HG03442 (cell line): ENCODE results near the gene RAD51B.

Source experiments
- ATAC-seq: cut with Tn5 transposase; IDR thresholded peaks from one replicate; pipeline ENCODE4 v1.9.1; 2021; ENCODE audit warnings: mild to moderate bottlenecking, moderate library complexity; ENCODE audit not compliant: unreplicated experiment

RAD51B gene

DNA sequence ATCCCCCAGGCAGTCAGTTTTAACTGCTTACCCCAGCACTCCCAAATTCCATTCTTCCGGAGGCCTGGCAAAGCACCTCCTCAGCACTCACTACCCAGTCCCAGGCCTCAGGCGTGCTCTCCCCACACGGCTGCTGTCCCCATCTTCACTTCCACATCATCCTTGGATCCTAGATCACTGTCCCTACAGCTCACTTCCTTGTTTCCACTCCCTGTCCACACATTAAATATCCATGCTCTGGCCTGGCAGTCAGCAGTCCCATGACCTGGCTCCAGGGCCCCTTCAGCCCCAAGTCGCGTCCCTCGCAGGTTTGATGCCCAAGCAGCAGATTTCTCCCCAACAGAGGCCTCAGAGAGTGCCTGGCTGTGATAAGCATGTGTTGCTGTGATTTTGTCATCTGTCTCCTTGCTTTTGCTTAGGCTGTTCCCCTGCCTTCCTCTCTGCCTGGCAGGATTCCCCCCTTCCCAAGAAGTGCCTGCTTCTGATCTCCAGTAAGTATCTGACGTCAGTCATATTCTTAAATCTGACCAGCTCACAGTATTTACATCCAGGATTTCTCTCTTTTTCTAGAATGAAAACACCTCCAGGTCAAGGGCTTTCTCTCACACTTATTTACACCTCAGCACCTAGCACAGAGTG is 731.6 kb downstream of the RAD51B start:
- no peak for ATAC-seq

DNA sequence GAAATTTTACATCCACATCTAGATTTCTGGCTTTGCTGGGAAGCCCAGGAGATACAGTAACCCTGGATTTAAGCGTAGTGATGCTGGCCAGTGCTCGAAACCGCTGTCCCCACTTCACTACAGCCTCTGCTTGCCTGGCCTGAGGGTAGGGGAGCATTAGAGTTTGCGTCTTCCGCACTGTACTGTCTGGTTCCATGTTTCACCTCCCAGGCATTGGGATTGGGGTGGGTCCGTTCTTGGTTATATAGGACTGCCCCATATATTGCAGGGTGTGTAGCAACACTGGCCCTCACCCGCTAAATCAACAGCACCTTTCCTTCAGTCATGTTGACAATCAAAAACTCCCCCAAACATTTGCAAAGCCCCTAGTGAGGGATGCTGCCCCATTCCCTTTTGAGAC is 732.5 kb downstream of the RAD51B start:
- ATAC-seq = no peak

DNA sequence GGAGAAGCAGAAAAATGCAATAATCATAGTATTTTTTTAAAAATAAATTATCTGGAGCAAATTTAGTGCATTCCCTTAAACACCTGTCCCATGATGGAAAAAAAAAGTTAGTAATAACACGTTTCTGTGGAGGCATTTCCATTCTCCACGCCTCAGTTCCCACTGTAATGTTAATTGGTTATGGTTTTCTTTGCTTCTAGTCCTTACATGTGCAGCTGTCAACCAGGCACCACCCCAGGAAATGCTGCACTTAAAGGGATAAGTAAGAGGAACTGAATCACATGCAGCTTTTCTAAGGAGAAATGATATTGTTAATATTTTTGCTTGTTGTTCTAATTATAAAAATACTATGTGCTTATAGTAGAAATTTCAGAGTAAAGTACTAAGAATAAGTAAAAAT is 733.0 kb downstream of the RAD51B start:
- ATAC-seq = no peak

DNA sequence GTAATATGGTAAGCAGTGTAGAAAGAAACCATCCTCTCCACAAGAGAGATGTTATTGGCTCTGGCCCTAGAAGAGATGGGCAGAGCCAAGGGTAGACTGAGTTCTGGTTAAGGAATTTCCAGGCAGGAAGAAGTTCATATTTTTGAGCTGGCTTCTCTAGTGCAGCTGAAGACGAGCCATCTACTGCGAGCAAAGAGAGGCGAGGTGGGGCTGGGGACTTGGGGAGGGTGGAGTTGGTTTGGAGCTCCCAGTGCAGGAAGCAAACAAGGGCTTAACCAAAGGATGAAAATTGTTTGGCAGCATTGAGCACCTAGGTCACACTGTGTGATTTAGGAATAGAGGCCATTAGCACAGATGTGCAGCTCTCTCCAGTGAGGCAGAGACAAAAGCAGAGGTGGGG is 733.7 kb downstream of the RAD51B start:
- no peak for ATAC-seq

DNA sequence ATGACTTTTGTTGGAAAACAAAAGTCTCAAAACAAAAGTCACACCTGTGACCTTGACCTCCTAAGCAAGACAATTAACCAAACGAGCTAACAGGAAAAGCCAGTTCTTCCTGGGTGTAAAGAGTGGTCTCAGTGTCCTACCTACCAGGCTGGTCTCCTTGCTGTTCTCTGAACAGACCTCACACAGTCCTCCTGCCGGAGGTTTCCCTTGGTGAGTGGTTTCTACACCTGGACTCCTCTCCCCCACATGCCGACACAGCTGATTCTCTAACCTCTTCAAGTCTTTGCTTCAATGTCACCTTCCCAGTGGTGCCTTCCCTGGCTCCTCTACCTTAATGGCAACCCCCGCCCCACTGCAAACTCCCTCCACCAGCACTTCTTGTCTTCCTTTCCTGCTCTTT is 734.7 kb downstream of the RAD51B start:
- no peak for ATAC-seq

DNA sequence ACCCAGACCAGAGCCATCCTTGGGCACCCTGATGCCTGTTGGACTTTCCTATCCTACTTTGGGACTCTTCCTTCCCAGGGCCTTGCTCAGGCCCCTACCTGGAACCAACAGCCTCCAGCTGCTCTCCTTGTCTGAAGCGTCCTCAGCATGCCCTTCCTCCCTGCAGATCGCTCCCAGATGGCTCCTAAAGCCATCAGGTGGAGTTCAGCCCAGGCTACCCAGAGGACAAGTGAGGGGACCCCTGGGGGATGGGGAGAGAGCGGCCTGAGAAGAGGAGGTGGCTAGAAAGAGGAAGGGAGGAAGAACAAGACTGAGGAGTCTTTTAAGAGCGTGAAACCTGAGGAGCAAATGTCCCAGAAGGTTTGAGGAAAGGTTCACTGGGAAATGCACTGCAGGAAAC is 736.7 kb downstream of the RAD51B start:
- no peak for ATAC-seq

DNA sequence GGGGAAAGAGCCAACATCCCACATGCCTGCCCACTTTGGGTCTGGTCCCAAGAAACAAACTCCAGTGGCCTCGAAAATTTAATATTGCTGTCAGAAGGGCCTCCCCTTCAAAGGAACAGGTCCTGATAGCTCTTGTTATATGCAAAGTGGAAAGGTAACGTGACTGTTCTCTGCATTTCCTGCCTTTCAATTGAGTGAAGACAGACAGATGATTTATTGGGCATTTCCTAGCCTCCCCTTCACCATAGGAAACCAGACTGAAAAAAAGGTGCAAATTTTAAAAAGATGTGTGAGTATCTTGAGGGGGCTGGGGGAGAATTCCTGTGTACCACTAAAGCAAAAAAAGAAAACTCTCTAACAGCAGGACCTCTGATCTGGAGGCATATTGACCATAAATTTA is 738.1 kb downstream of the RAD51B start:
- no peak for ATAC-seq

DNA sequence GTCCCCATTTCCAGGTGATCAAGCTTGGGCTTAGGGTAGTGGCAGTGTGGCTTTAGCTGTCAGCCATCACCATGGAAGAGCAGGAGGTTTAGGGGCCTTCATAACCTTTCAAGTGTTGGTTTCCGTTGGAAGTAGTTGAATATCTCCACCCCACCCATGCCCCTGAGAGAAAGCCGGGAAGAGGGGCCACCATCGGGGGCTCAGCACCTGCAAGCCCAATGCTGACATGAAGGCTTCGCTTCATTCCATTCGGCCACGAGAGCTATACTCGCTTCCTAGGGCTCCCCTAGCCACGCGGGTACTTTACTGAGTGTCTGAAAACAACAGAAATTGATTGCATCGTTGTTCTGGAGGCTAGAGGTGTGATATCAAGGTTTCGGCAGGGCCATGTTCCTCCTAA is 738.5 kb downstream of the RAD51B start:
- no peak for ATAC-seq

DNA sequence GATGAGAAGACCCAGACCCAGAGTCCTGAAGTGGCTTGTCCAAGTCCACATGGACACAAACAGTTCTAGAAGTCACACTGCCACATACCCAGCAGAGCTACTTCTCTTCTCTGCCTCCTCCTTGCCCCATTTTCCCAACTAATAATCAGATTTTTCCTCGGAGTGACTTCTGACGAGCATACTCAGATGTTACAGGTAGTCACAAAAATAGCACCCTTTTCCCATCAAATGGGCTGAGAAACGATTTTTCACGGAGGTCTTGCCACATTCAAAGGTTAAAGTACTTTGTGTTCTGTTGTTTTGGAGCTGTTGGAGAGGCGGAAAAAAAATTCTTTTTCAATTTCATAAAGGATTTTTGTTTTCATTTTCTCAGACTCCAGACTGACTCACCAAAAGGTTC is 740.4 kb downstream of the RAD51B start:
- ATAC-seq = no peak

DNA sequence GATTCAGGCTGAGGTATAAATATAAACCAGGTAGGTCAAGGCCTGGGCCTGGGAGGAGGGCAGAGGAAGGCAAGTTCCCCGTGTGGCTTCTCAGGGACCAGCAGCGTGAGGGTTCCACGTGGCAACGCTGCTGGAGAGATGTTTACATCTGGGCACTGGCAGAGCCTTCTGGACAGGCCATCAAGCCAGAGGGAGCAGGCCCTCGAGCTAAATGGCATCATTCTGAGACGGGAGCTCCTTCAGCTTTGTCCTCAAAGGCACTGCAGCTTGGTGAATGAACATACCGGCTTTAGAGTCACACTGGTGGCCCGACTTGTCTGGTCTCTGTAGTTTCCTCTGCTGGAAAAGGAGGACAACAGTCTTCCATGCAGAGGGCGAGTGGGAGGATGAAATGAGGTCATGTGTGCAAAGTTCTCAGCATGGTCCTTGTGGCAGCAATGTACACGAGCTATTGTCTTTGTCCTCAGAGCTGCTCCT is 742.0 kb downstream of the RAD51B start:
- no peak for ATAC-seq

DNA sequence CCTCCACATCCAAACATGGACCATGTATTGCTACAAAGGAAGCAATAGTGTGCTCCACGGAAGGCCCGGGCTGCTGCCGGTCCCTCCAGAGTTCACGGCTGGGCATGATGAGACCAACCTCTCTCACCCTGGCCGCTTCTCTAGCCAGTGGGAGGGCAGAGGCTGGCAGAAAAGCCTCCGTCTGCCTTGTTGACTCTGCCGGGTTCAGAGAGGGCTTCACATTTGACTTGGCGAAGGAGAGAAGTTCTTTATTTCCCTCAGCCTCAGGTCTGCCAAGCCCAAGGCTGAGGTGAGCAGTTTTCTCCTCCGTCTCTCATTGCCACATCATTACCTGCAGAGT is 743.3 kb downstream of the RAD51B start:
- ATAC-seq = no peak

DNA sequence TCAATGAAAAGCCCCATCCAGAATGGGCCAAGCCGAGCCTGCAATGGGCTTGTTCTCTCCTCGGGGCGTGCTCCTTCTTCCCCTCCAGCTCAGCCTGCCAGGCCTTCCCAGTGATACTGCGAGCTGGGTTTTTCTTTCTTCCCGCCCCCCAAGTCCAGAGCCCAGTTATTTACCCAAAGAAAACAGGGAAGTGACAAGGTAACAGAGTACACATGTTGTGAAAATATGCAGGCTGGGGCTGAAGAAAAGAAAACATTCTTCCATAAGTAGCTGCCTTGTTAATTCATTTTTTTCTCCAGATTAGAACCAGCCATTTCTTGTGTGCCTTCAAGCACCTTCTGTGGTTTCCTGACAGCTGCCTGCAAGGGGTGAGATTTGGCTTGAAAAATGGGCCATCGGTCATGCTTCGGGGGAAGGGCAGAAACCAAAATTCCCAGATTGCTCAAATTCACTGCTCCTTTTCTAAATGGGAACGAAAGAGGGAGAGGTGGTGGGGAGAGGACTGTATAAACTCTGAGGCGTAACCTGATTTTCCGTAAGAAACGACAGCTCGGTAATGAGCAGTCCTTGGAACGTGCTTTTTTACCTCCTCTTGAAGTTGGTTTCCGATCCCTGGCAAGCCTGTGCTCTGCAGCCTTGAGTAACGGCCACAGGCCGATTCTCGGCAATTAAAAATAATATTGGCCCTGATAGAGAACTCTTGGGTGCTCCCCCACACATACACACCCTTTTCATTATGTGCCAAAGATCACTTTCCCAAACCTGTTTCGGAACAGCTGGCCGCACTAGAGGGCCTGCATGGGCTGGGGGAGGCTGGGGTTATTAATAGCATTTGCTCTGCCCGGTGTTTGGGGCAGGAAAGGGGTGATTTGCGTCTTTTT is 743.9 kb downstream of the RAD51B start:
- no peak for ATAC-seq

DNA sequence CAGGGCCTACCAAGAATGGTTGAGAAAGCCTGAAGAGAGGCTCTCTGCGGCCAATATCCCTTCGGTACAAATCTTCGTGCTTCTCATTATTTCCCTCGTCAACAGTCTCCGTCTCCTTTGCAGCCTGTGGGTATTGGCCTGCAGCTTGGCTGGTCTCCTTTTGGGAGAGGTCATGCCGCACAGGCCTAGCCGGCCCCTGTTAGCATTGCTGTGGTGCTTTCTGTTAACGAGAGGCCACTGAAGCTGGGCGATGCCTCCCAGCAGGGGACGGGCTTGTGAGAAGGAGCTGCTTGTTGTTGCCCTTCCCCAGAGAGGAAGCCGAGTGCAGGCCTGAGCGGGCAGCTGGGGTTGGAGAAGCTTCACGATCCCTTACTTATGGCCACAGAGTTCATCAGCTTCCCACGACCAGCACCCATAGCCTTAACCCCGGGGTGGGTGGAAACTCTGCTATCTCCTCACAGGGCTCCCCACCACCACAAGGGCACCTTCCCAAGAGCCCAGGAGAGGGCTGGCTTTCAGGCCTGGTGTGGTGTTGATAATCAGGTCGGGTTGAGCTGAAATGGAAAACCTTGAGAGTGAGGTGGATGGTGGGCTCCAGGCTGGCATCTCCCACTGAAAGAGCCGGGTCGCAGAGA is 744.7 kb downstream of the RAD51B start:
- no peak for ATAC-seq

DNA sequence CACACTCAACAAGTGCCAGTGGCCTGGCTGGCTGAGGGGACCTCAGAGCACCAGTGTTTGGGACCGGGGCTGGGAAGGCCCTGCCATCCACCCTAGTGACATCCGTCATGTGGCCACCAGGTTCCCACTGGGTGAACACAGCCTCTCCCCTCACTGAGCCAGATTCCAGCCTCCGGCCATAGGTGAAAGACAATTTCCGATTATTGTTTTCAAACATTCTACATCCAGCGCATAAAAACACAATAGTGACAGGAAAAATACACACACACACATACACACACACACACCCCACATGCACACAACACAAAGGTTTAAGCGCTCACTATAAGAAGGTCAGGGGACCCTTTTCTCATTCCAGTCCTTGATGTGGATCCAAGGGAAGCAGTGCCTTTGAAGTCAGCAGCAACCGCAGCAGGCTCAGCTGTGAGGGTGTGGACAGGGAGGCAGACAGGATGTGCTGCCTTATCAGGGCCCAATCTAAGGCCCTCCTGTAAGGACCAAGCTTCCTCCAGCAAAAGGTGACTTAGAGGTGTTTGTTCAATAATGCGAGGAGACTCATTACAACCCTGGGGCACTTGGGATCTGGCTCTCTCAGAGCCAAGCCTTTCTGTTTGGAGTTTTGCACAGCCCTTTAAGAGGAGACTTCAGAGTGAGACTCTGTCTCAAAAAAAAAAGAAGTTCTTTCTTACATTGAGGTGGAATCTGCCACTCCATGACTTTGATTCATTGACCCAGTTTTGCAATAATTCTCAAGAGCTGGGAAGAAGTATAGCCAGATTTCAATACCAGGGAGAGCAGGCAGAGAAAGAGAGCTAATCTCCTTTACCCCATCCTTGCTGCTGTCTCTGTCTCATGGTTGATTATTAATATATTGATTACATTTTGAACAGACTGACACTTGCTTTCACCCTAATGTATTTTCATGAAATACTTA is 745.5 kb downstream of the RAD51B start:
- ATAC-seq = no peak

DNA sequence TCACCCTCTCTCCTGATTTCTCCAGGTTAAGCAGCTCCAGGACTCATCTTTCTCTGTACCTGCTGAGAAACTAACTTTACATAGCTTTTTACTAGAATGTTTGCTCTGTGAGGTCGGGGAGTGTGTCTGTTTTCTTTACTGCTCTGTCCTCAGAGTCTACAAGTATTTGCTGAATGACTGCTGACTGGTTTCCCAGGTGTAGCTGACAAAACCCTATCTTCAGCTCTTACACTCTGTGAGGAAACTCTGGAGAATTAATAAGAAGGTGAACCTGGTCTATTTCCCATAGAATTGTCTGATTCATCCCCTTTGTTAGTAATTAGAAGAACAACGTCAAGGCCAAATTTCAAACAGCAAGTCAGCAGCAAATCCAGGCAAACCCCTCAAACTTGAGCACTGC is 746.5 kb downstream of the RAD51B start:
- no peak for ATAC-seq

DNA sequence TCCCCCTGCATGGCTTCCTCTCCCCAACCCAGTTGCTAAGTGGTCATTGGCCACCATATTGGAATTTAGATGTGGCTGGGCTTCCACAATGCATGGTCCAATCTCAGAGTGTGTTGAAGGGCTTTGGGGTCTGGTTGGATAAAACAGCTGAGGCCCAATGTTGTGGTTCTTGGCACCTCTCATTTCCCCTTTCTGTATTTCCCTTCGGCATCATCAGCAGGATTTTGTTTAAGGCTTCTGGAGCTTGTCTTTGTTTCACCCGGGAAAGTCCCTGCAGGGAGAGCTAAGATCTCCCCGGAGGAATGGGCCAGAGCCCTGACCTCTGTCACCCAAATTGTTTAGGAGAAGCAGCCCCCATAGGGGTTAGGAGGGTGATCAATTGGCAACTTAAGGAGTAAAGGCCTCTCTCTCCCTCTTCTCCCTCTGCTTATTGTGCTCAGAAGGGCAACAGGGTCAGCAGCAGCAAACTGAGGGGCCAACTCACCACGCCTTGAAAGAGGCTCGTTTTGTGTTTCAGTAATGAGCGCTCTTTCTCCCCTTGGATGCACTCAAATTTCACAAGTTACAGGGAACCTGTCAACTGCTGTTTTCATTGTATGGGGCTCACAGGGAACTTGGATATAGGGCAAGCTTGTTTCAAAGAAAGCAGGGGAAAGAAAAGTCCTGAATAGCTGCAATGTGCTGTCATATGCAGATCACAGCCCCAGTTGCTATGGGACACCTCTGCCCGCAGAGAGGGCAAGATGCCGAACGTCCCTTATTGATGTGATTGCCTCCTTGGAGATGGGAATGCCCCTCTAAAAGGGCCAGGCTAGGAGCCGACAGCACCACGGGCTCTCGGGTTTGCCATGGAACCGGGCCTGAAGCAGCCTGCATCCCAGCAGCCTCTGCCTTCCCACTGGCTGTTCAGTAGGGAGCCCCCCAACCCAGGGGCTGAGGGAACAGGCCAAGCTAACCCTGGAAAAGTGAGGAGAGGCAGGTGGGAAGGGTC is 749.6 kb downstream of the RAD51B start:
- no peak for ATAC-seq

DNA sequence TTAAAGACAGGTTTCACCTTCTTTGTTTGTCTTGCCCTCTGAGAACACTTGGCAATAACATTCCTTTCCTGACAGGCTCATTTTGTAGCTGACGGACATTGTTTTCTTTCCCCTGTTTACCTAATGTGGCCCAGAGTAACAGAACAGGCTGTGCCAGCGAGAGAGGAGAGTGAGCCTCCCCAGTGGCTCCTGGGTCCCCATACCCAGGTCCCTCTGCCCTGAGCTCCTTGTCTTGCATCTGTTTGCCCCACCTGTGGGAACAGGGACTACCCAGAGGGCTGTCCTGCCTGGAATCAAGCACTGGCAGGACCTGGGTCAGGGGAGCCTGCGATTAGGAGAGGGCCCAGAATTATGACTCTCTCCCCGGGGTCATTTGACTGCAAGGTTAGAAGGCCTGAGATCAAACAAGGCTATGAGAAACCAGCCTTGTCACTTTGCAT is 750.4 kb downstream of the RAD51B start:
- no peak for ATAC-seq

DNA sequence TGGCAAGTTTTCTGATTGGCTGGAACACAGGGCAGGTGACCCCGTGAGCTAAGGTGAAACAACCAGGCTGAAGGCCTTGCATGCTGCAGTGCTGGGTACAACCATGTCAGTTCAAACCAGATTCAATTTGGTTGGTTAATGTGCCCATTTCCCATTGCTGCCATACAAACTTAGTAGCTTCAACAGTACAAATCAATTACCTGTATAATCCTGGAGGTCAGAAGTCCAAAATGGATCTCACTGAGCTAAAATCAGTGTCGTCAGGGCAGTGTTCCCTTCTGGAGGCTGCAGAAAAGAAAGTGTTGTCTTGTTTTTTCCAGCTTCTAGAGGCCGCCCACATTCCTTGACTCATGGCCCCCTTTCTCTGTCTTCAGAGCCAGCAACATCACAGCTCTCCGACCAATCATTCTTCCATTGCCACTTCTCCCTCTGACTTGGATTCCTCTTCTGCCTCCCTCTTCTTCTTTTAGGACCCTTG is 751.6 kb downstream of the RAD51B start:
- ATAC-seq = no peak

DNA sequence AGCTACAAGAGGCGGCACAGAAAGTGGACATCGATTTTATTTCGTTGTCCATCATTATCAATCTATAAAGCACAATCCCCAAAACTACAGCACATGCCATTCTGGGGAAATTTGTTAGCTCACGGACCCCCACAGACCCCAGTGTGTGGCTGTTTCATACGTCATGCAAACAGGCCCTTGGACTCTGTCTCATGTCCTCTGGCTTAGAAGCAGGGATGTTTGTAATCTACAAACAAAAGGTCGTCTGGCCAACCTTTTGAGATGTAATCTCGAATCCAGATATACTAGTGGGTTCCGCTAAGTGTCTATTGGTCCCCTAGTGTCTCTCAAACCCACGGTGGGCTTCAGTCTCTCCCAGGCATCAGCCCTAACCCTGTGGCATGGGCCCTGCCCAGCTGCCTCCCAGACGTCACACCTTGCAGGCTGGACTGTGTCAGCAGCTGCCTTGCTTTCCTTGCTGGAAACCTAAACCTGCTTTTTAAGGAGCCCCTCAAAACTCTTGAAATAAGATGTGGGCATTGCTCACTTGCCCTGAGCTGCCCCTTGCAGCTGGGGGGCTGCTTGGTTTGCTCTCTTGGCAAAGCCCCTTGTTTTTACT is 752.4 kb downstream of the RAD51B start:
- ATAC-seq = no peak
